ENCODE results near the gene SLC2A13.

GRCh38 chr12:40063414-40063813, 42.5 kb downstream of the SLC2A13 start:
- TF ChIP-seq CTCF (IDR thresholded peaks at IDR 0.05): no peak
- TF ChIP-seq POLR2A (IDR thresholded peaks at IDR 0.05): no peak

All from tibial nerve (tissue), 3 donors.